ENCODE measurements around the gene TANGO6. TPM values are rescaled to one million over a fixed set of nuclear protein-coding genes. Genes with fewer than 3 reads are reported as not detected.

The TANGO6 gene
- total RNA-seq, 1 donor = 38.0 TPM

GRCh38 chr16:69114976-69115355 is 271.6 kb downstream of the TANGO6 start:
- Histone ChIP-seq H3K27ac (ENCODE audit: low read depth, low read length) (no peak overlapping the region), H3K4me3 (ENCODE audit: insufficient read depth, low read length) (no peak overlapping the region), H3K9me3 (ENCODE audit: low read depth, low read length) (no peaks in the 10 kb centered on the region), H3K27me3 (ENCODE audit: insufficient read depth, low read length) (no peaks in the 10 kb centered on the region), H4K20me1 (ENCODE audit: insufficient read depth, low read length) (peaks cover 37% of the 10 kb centered on the region), H3K4me2 (ENCODE audit: insufficient read depth, low read length) (no peak overlapping the region), H3K36me3 (ENCODE audit: insufficient read depth, low read length) (peaks cover 69% of the 10 kb centered on the region), H3K79me2 (ENCODE audit: insufficient read depth, low read length) (peaks cover 8% of the 10 kb centered on the region), H3K4me1 (ENCODE audit: insufficient read depth, low read length) (no peaks in the 10 kb centered on the region), H2AFZ (ENCODE audit: low read length) (no peak overlapping the region)
- no peak for DNase-seq (ENCODE audit: insufficient read length, low spot score, missing footprints)
- no peak for TF ChIP-seq CTCF (IDR thresholded peaks at IDR 0.05; ENCODE audit: extremely low read depth, low read depth, low read length)

GRCh38 chr16:69115361-69115760 is 272.0 kb downstream of the TANGO6 start:
- no peak for DNase-seq (ENCODE audit: insufficient read length, low spot score, missing footprints)
- Histone ChIP-seq H3K27ac (ENCODE audit: low read depth, low read length) (no peak overlapping the region), H3K27me3 (ENCODE audit: insufficient read depth, low read length) (no peaks in the 10 kb centered on the region), H3K79me2 (ENCODE audit: insufficient read depth, low read length) (peaks cover 9% of the 10 kb centered on the region), H3K4me2 (ENCODE audit: insufficient read depth, low read length) (no peak overlapping the region), H2AFZ (ENCODE audit: low read length) (no peak overlapping the region), H3K9me3 (ENCODE audit: low read depth, low read length) (no peaks in the 10 kb centered on the region), H3K4me1 (ENCODE audit: insufficient read depth, low read length) (no peaks in the 10 kb centered on the region), H3K36me3 (ENCODE audit: insufficient read depth, low read length) (peaks cover 73% of the 10 kb centered on the region), H4K20me1 (ENCODE audit: insufficient read depth, low read length) (peaks cover 37% of the 10 kb centered on the region), H3K4me3 (ENCODE audit: insufficient read depth, low read length) (no peak overlapping the region)
- no peak for TF ChIP-seq CTCF (IDR thresholded peaks at IDR 0.05; ENCODE audit: extremely low read depth, low read depth, low read length)

- Histone ChIP-seq H3K4me1 (ENCODE audit: insufficient read depth, low read length) (no peaks in the 10 kb centered on the region), H4K20me1 (ENCODE audit: insufficient read depth, low read length) (peaks cover 37% of the 10 kb centered on the region), H3K4me2 (ENCODE audit: insufficient read depth, low read length) (no peak overlapping the region), H3K27ac (ENCODE audit: low read depth, low read length) (no peak overlapping the region), H2AFZ (ENCODE audit: low read length) (no peak overlapping the region), H3K36me3 (ENCODE audit: insufficient read depth, low read length) (peaks cover 73% of the 10 kb centered on the region), H3K4me3 (ENCODE audit: insufficient read depth, low read length) (no peak overlapping the region), H3K79me2 (ENCODE audit: insufficient read depth, low read length) (peaks cover 10% of the 10 kb centered on the region), H3K9me3 (ENCODE audit: low read depth, low read length) (no peaks in the 10 kb centered on the region), H3K27me3 (ENCODE audit: insufficient read depth, low read length) (no peaks in the 10 kb centered on the region)
- no peak for TF ChIP-seq CTCF (IDR thresholded peaks at IDR 0.05; ENCODE audit: extremely low read depth, low read depth, low read length)
- DNase-seq (ENCODE audit: insufficient read length, low spot score, missing footprints) = no peak
Measured at GRCh38 chr16:69115837-69116236, 272.5 kb downstream of the TANGO6 start.

- Histone ChIP-seq H4K20me1 (ENCODE audit: insufficient read depth, low read length) (peaks cover 37% of the 10 kb centered on the region), H3K27ac (ENCODE audit: low read depth, low read length) (no peak overlapping the region), H3K27me3 (ENCODE audit: insufficient read depth, low read length) (no peaks in the 10 kb centered on the region), H3K36me3 (ENCODE audit: insufficient read depth, low read length) (peaks cover 73% of the 10 kb centered on the region), H3K9me3 (ENCODE audit: low read depth, low read length) (no peaks in the 10 kb centered on the region), H3K4me3 (ENCODE audit: insufficient read depth, low read length) (no peak overlapping the region), H2AFZ (ENCODE audit: low read length) (no peak overlapping the region), H3K4me1 (ENCODE audit: insufficient read depth, low read length) (no peaks in the 10 kb centered on the region), H3K79me2 (ENCODE audit: insufficient read depth, low read length) (peaks cover 10% of the 10 kb centered on the region), H3K4me2 (ENCODE audit: insufficient read depth, low read length) (no peak overlapping the region)
- no peak for DNase-seq (ENCODE audit: insufficient read length, low spot score, missing footprints)
- no peak for TF ChIP-seq CTCF (IDR thresholded peaks at IDR 0.05; ENCODE audit: extremely low read depth, low read depth, low read length)
Measured at GRCh38 chr16:69116256-69116875, 273.0 kb downstream of the TANGO6 start.

Data from osteoblast (primary cell).